HepG2 (cell line): ENCODE measurements around the gene CFAP99. TPM values are rescaled to one million over a fixed set of nuclear protein-coding genes. Genes with fewer than 3 reads are reported as not detected.
A peak's percentile ranks its signal among the peaks of the same experiment; 100 is the strongest.

Source experiments
- ATAC-seq: fragments of 200-7000 bp; cut with Tn5 transposase; 3 replicates; pipeline ENCODE4 v1.9.1; 2020; ENCODE audit warnings: mild to moderate bottlenecking, moderate library complexity
- BruUV-seq: library from RNA; stranded (reverse); fragments of 400-500 nt; replicated peaks from 2 replicates; lab custom pipeline; 2021; lab: Mats Ljungman, UMichigan
- CTCF ChIA-PET: fragments of 300-600 bp; formaldehyde crosslinking; extraction: SDS; loops from one replicate; lab custom pipeline; 2021; ENCODE audit warnings: low total read pairs, inconsistent platforms, low intra/inter-chr PET ratio; lab: Yijun Ruan, JAX
- POLR2A ChIA-PET: fragments of 350-600 bp; sonication (Branson Sonifier 250); formaldehyde crosslinking; loops from one replicate; lab custom pipeline; 2020; ENCODE audit warnings: antibody characterized with exemption, inconsistent platforms; lab: Yijun Ruan, JAX
- DNase-seq: peaks from one replicate; pipeline ENCODE4 v3.0.0-alpha.2; 2015; ENCODE audit warnings: low spot score
- FAIRE-seq: peaks from 3 replicates; lab custom pipeline; 2011; peaks lifted over from hg19 to GRCh38; lab: Jason Lieb, UNC
- H2AFZ ChIP-seq: one replicate; pipeline ENCODE4 v1.6.1; 2011; ENCODE audit warnings: low read length, inconsistent platforms
- H3K27ac ChIP-seq: fragments of 300-600 bp; 3 replicates; pipeline ENCODE4 v1.8.0; 2011; ENCODE audit warnings: mixed run types, mild to moderate bottlenecking, mixed read lengths, low read length, inconsistent platforms; ENCODE audit not compliant: insufficient read depth; ENCODE audit errors: extremely low read length
- H3K27me3 ChIP-seq, 2 experiments: fragments of 200-600 bp in 1 of 2; 2 replicates in 1 of 2; 3 replicates in 1 of 2; pipeline versions ENCODE4 v1.6.0 to v1.8.0; 2011; ENCODE audit warnings: low read length in 2 of 2, mild to moderate bottlenecking in 2 of 2, moderate library complexity in 2 of 2, inconsistent platforms in 1 of 2; ENCODE audit not compliant: insufficient read depth in 2 of 2, control insufficient read depth in 1 of 2
- H3K36me3 ChIP-seq, 2 experiments: fragments of 200-600 bp in 1 of 2; replicated peaks in 1 of 2; 2 replicates in 1 of 2; 3 replicates in 1 of 2; pipeline versions ENCODE4 v1.5.1 to v1.8.0; 2011; ENCODE audit warnings: low read length in 2 of 2, inconsistent platforms in 1 of 2; ENCODE audit not compliant: insufficient read depth in 2 of 2, control insufficient read depth in 1 of 2
- H3K4me1 ChIP-seq: 2 replicates; pipeline ENCODE4 v1.5.1; 2012; ENCODE audit warnings: low read length, inconsistent platforms; ENCODE audit not compliant: insufficient read depth
- H3K4me2 ChIP-seq: 2 replicates; pipeline ENCODE4 v1.6.0; 2011; ENCODE audit warnings: low read depth, low read length, inconsistent platforms
- H3K4me3 ChIP-seq, 3 experiments: fragments of 200-600 bp in 1 of 3; sonication (generic), shearing (Covaris generic) in 1 of 3; replicated peaks in 1 of 3; 2 replicates each; pipeline ENCODE4 v1.5.1; 2011 to 2016; ENCODE audit warnings: low read length in 3 of 3, inconsistent platforms in 2 of 3, low read depth in 2 of 3, mild to moderate bottlenecking in 2 of 3, control low read depth in 1 of 3, mixed read lengths in 1 of 3; ENCODE audit not compliant: insufficient read depth in 1 of 3
- H3K79me2 ChIP-seq: one replicate; pipeline ENCODE4 v1.6.1; 2011; ENCODE audit warnings: low read length, inconsistent platforms; ENCODE audit not compliant: insufficient read depth
- H3K9ac ChIP-seq: 2 replicates; pipeline ENCODE4 v1.6.0; 2011; ENCODE audit warnings: mild to moderate bottlenecking, low read depth, low read length, inconsistent platforms; ENCODE audit not compliant: insufficient read depth
- H3K9me3 ChIP-seq: 2 replicates; pipeline ENCODE4 v1.5.1; 2012; ENCODE audit warnings: mild to moderate bottlenecking, low read length
- H4K20me1 ChIP-seq: 2 replicates; pipeline ENCODE4 v1.6.0; 2011; ENCODE audit warnings: inconsistent platforms, mild to moderate bottlenecking, low read length, moderate library complexity; ENCODE audit not compliant: insufficient read depth
- RBM22 ChIP-seq: fragments of 200-400 bp; formaldehyde crosslinking; optimal IDR thresholded peaks from 2 replicates; pipeline ENCODE3; 2017; ENCODE audit warnings: mild to moderate bottlenecking, low read length, moderate library complexity
- TP53 ChIP-seq: sonication (generic); formaldehyde crosslinking; conservative IDR thresholded peaks from 2 replicates; pipeline ENCODE4 v1.4.0; 2020; ENCODE audit warnings: missing genetic modification reagents
- ZNF768 ChIP-seq: sonication (generic); formaldehyde crosslinking; IDR thresholded peaks from 2 replicates; pipeline ENCODE4 v1.4.0; 2020; ENCODE audit warnings: missing genetic modification reagents
- whole genome bisulfite sequencing: methylation state at CpG from one replicate; pipeline ENCODE4 v1.1.6; 2017; ENCODE audit warnings: low lambda C conversion rate; 5-methylcytosine and 5-hydroxymethylcytosine counted together
- in situ Hi-C: cut with HindIII; loops from 2 replicates; pipeline ENCODE4 v1.10.0; 2017; ENCODE audit warnings: low pct_unique_long_range_greater_than_20kb; ENCODE audit not compliant: extremely low pct_ligation_motif_present
- intact Hi-C: fragments of 100-400 bp; cut with micrococcal nuclease; formaldehyde crosslinking; loops from one replicate; pipeline ENCODE4 v1.10.0; 2022; ENCODE audit not compliant: unreplicated experiment
- polyA plus RNA-seq, 8 experiments: library from polyadenylated mRNA; depleted of rRNA in 3 of 8; stranded (reverse) in 7 of 8; unstranded in 1 of 8; fragments of >200 nt; fragmentation: Illumina TruSeq in 4 of 8; extraction: Trizol in 4 of 8; gene quantifications; 2 replicates each; pipeline versions ENCODE4 v1.2.1 to v1.2.3, GENCODE V29; 2011 to 2016; ENCODE audit warnings: low read depth in 4 of 8, missing spikeins in 1 of 8, mixed read lengths in 1 of 8; ENCODE audit not compliant: insufficient read depth in 1 of 8
- total RNA-seq, 5 experiments: library from RNA; depleted of rRNA; stranded (reverse); fragments of >200 nt; fragmentation: Illumina TruSeq; extraction: Trizol; gene quantifications; 2 replicates each; pipeline ENCODE4 v1.2.3, GENCODE V29; 2016; ENCODE audit warnings: low read depth in 1 of 5

The CFAP99 gene
- total and polyA plus RNA-seq, 2 of the 13 experiments (the other 11 are each of a cell fraction or from before 2014, with no cell fraction given) = not detected

GRCh38 chr4:2492970-2493369 lies 74.2 kb downstream of the CFAP99 start:
- in situ Hi-C loops = no loop called here
- Histone ChIP-seq H3K9me3 (no peaks in the 10 kb centered on the region), H3K36me3 (peaks cover 26 to 68% of the 10 kb centered on the region in 2 experiments; a peak in 4 of 5 replicates), H3K4me1 (peaks cover 14% of the 10 kb centered on the region), H3K27me3 (no peaks in the 10 kb centered on the region), H2AFZ (no peak overlapping the region), H3K27ac (no peak overlapping the region), H3K4me3 (no peak overlapping the region), H4K20me1 (peaks cover 9% of the 10 kb centered on the region; the same call in 1 of the 2 replicates), H3K9ac (no peak overlapping the region), H3K4me2 (no peak overlapping the region), H3K79me2 (peaks cover 47% of the 10 kb centered on the region)
- ATAC-seq (no peak), DNase-seq (no peak), FAIRE-seq (no peak)
- ChIA-PET CTCF (no interaction called here), POLR2A (interaction anchor here (1.5 kb wide), 1 partner anchor 24 kb away, joined by 4 read pairs; the partner anchor contains the start of gene RNF4)
- BruUV-seq = no TSS peak
- intact Hi-C loops = no loop called here
- no peak for TF ChIP-seq ZNF768 (CRISPR knock-in tag)
- 100% methylated on average over 1 of the region's 1 CpG for WGBS

- FAIRE-seq = no peak
- Histone ChIP-seq H3K27me3 (no peaks in the 10 kb centered on the region), H3K4me2 (no peak overlapping the region), H4K20me1 (peaks cover 7% of the 10 kb centered on the region; the same call in 1 of the 2 replicates), H3K9me3 (no peaks in the 10 kb centered on the region), H2AFZ (no peak overlapping the region), H3K79me2 (peaks cover 30% of the 10 kb centered on the region), H3K27ac (no peak overlapping the region), H3K36me3 (peaks cover 28 to 70% of the 10 kb centered on the region in 2 experiments; a peak in 4 of 5 replicates), H3K9ac (no peak overlapping the region), H3K4me1 (peaks cover 14% of the 10 kb centered on the region), H3K4me3 (no peak overlapping the region)
- ChIA-PET CTCF (no interaction called here), POLR2A (interaction anchor here (1.7 kb wide), 1 partner anchor 26 kb away, joined by 6 read pairs; the partner anchor contains the start of gene RNF4)
- TF ChIP-seq RBM22 (peak; percentile 56), TP53 (CRISPR knock-in tag) (no peak)
- BruUV-seq = no TSS peak
- no peak for DNase-seq
- in situ Hi-C loops = no loop called here
- ATAC-seq = no peak
- WGBS = 100% methylated on average over 3 of the region's 3 CpGs
- intact Hi-C loops = no loop called here
Measured at GRCh38 chr4:2494992-2495391, 76.2 kb downstream of the CFAP99 start.
